Measurements from ENCODE around the gene NDUFB6. TPM values are rescaled to one million over a fixed set of nuclear protein-coding genes. Genes with fewer than 3 reads are reported as not detected.

Gene NDUFB6
- polyA plus RNA-seq, 2 of the 4 experiments (the other 2 are of a cell fraction), result 91.0 to 158 TPM

GRCh38 chr9:32578976-32579375 lies 6.0 kb upstream of the NDUFB6 start:
- ChIA-PET POLR2A (no interaction called here), CTCF (interaction anchor here (0.6 to 17.6 kb wide), 33 partner anchors 12 to 419 kb away, joined by 3 to 507 read pairs (median 5); partner anchors contain the start of genes ACO1 and RIGI)
- H3K4me3 ChIP-seq, result no peak overlapping the region
- DNase-seq (ENCODE audit: low read depth in 1 of 2, low spot score in 1 of 2), result no peak
- TF ChIP-seq MAFK (IDR thresholded peaks at IDR 0.05; ENCODE audit: partially characterized antibody) (no peak), TP53 (CRISPR knock-in tag; IDR thresholded peaks at IDR 0.05) (no peak), JUN (IDR thresholded peaks at IDR 0.05) (no peak), USF2 (IDR thresholded peaks at IDR 0.05) (no peak), EP300 (IDR thresholded peaks at IDR 0.05) (no peak), JUNB (IDR thresholded peaks at IDR 0.05) (no peak), POLR2A (IDR thresholded peaks at IDR 0.05; ENCODE audit: low read length) (no peak)
- peak overlapping the region; percentile 55; the same call in 2 of the 3 replicates for H3K4me2 ChIP-seq
- no peak for ATAC-seq
- WGBS (ENCODE audit: missing lambda C conversion rate), result 31% methylated on average over 5 of the region's 5 CpGs
- no peak overlapping the region for H3K27ac ChIP-seq
- H3K9me3 ChIP-seq, result no peaks in the 10 kb centered on the region
- peaks cover 8% of the 10 kb centered on the region; the same call in 2 of the 3 replicates for H3K4me1 ChIP-seq
- no peak for FAIRE-seq

GRCh38 chr9:32577316-32577715 lies 4.4 kb upstream of the NDUFB6 start:
- Histone ChIP-seq H3K27ac (no peak overlapping the region), H3K9me3 (no peaks in the 10 kb centered on the region), H3K4me1 (peaks cover 12% of the 10 kb centered on the region; the same call in 2 of the 3 replicates), H3K4me3 (no peak overlapping the region), H3K4me2 (no peak overlapping the region)
- FAIRE-seq (no peak), DNase-seq (ENCODE audit: low read depth in 1 of 2, low spot score in 1 of 2) (no peak), ATAC-seq (no peak)
- TF ChIP-seq POLR2AphosphoS2 (conservative IDR thresholded peaks at IDR 0.05; ENCODE audit: low read length) (no peak), TP53 (CRISPR knock-in tag; IDR thresholded peaks at IDR 0.05) (no peak), MAX (IDR thresholded peaks at IDR 0.05) (no peak), ZSCAN20 (CRISPR knock-in tag; IDR thresholded peaks at IDR 0.05) (no peak), CEBPB (IDR thresholded peaks at IDR 0.05) (no peak), CBX8 (IDR thresholded peaks at IDR 0.05) (no peak), GATA3 (IDR thresholded peaks at IDR 0.05; ENCODE audit: borderline replicate concordance) (no peak), ZFP36 (IDR thresholded peaks at IDR 0.05; ENCODE audit: borderline replicate concordance, partially characterized antibody) (no peak), BHLHE40 (IDR thresholded peaks at IDR 0.05; ENCODE audit: low read depth, low read length) (no peak), HOXB13 (CRISPR knock-in tag; IDR thresholded peaks at IDR 0.05; ENCODE audit: low read depth) (no peak), MAFK (IDR thresholded peaks at IDR 0.05; ENCODE audit: partially characterized antibody) (no peak)
- CTCF ChIA-PET, result interaction anchor here (1.2 to 13.6 kb wide), 4 partner anchors 51 to 391 kb away, joined by 5 to 507 read pairs (median 38); partner anchors contain the start of genes ACO1 and RIGI
- POLR2A ChIA-PET, result no interaction called here
- WGBS (ENCODE audit: missing lambda C conversion rate), result 32% methylated on average over 3 of the region's 3 CpGs

GRCh38 chr9:32574858-32575257 lies 1.9 kb upstream of the NDUFB6 start:
- Histone ChIP-seq H3K27ac (no peak overlapping the region), H3K4me2 (no peak overlapping the region), H3K4me1 (peaks cover 17% of the 10 kb centered on the region), H3K4me3 (no peak overlapping the region), H3K9me3 (no peaks in the 10 kb centered on the region)
- FAIRE-seq (no peak), ATAC-seq (no peak), DNase-seq (ENCODE audit: low read depth in 1 of 2, low spot score in 1 of 2) (no peak)
- CTCF ChIA-PET, result interaction anchor here (0.7 to 13.6 kb wide), 4 partner anchors 12 to 399 kb away, joined by 3 to 507 read pairs (median 7); no protein-coding TSS in a partner anchor
- 63% methylated on average over 1 of the region's 1 CpG for WGBS (ENCODE audit: missing lambda C conversion rate)
- POLR2A ChIA-PET, result interaction anchor here (1.1 to 1.3 kb wide), 2 partner anchors 191 to 450 kb away, joined by 3 to 4 read pairs; partner anchors contain the start of genes ACO1 and DNAJA1
- TF ChIP-seq CBX8 (IDR thresholded peaks at IDR 0.05), result no peak
- TF ChIP-seq CTCF (IDR thresholded peaks at IDR 0.05), result no peak
- TF ChIP-seq SMC3 (IDR thresholded peaks at IDR 0.05), result no peak
- no peak for TF ChIP-seq REST (IDR thresholded peaks at IDR 0.05)
- TF ChIP-seq NPAS2 (CRISPR knock-in tag; IDR thresholded peaks at IDR 0.05; ENCODE audit: borderline replicate concordance), result no peak
- no peak for TF ChIP-seq HOXB13 (CRISPR knock-in tag; IDR thresholded peaks at IDR 0.05; ENCODE audit: low read depth)
- TF ChIP-seq EHF (CRISPR knock-in tag; IDR thresholded peaks at IDR 0.05), result no peak
- no peak for TF ChIP-seq CHD4 (IDR thresholded peaks at IDR 0.05; ENCODE audit: borderline replicate concordance)
- TF ChIP-seq ESRRA (IDR thresholded peaks at IDR 0.05; ENCODE audit: borderline replicate concordance, low read length), result no peak
- TF ChIP-seq MAX (IDR thresholded peaks at IDR 0.05), result no peak
- TF ChIP-seq RARB (CRISPR knock-in tag; IDR thresholded peaks at IDR 0.05), result no peak
- TF ChIP-seq ELK1 (IDR thresholded peaks at IDR 0.05; ENCODE audit: low read depth, low read length), result no peak
- no peak for TF ChIP-seq RAD21 (conservative IDR thresholded peaks at IDR 0.05 in 1 of 2, IDR thresholded peaks at IDR 0.05 in 1 of 2)
- TF ChIP-seq MAFK (IDR thresholded peaks at IDR 0.05; ENCODE audit: partially characterized antibody), result no peak
- TF ChIP-seq FOXS1 (CRISPR knock-in tag; IDR thresholded peaks at IDR 0.05), result no peak

Data from A549 (cell line).